D721Med (cell line): ENCODE data around the gene RARA.

Source experiments
- DNase-seq: peaks from one replicate; pipeline ENCODE4 v3.0.0; 2011; ENCODE audit warnings: low spot score; ENCODE audit not compliant: insufficient read length
- FAIRE-seq: peaks from 2 replicates; lab custom pipeline; 2011; peaks lifted over from hg19 to GRCh38; lab: Jason Lieb, UNC
- CTCF ChIP-seq: IDR thresholded peaks from 2 replicates; pipeline ENCODE4 v1.5.1; 2012; ENCODE audit warnings: mild to moderate bottlenecking, control low read depth; ENCODE audit not compliant: insufficient read depth; ENCODE audit errors: missing control alignments

The RARA gene

GRCh38 chr17:40349477-40349894 lies 40.5 kb downstream of the RARA start:
- DNase-seq (no peak), FAIRE-seq (no peak)
- no peak for TF ChIP-seq CTCF

GRCh38 chr17:40349895-40350688 lies 41.1 kb downstream of the RARA start:
- no peak for FAIRE-seq
- DNase-seq: no peak
- TF ChIP-seq CTCF: no peak

- FAIRE-seq: no peak
- TF ChIP-seq CTCF: no peak
- DNase-seq: no peak
Observed at GRCh38 chr17:40350689-40351358, 41.8 kb downstream of the RARA start.

GRCh38 chr17:40351359-40352236 lies 42.6 kb downstream of the RARA start:
- DNase-seq (no peak), FAIRE-seq (no peak)
- no peak for TF ChIP-seq CTCF

GRCh38 chr17:40352237-40352778 lies 43.3 kb downstream of the RARA start:
- no peak for DNase-seq
- no peak for TF ChIP-seq CTCF
- no peak for FAIRE-seq

- TF ChIP-seq CTCF: no peak
- DNase-seq (no peak), FAIRE-seq (no peak)
Observed at GRCh38 chr17:40352779-40353394, 43.9 kb downstream of the RARA start.
